CD4-positive, alpha-beta memory T cell (primary cell): ENCODE data around the gene KCNQ1. TPM values are rescaled to one million over a fixed set of nuclear protein-coding genes. Genes with fewer than 3 reads are reported as not detected.

ENCODE experiments used
- CTCF ChIA-PET: fragments of 350-600 bp; sonication (Branson Sonifier 250); formaldehyde crosslinking; loops from one replicate; lab custom pipeline; 2021; ENCODE audit warnings: inconsistent platforms; ENCODE audit not compliant: partially characterized antibody; lab: Charles Lee
- POLR2A ChIA-PET: fragments of 350-600 bp; sonication (Branson Sonifier 250); formaldehyde crosslinking; loops from one replicate; lab custom pipeline; 2021; ENCODE audit not compliant: partially characterized antibody; lab: Charles Lee
- DNase-seq, 5 donors: peaks; one replicate each; pipeline versions ENCODE4 v3.0.0 to v3.0.0-alpha.2; 2020 to 2022; ENCODE audit warnings: mixed read lengths in 1 of 5
- H3K27ac ChIP-seq: one replicate; pipeline ENCODE4 v1.7.0; 2013; ENCODE audit warnings: low read depth, low read length
- H3K27me3 ChIP-seq: 2 replicates; pipeline ENCODE4 v1.7.0; 2013; ENCODE audit warnings: mild to moderate bottlenecking, low read length, moderate library complexity; ENCODE audit not compliant: insufficient read depth
- H3K36me3 ChIP-seq: 2 replicates; pipeline ENCODE4 v1.7.0; 2013; ENCODE audit warnings: mild to moderate bottlenecking, low read length, moderate library complexity; ENCODE audit not compliant: insufficient read depth
- H3K4me1 ChIP-seq: 2 replicates; pipeline ENCODE4 v1.7.0; 2013; ENCODE audit warnings: mild to moderate bottlenecking, low read length, moderate library complexity; ENCODE audit not compliant: insufficient read depth
- H3K4me3 ChIP-seq, 2 donors: one replicate each; pipeline ENCODE4 v1.7.0; 2013; ENCODE audit warnings: low read length in 2 of 2, mild to moderate bottlenecking in 1 of 2
- H3K9me3 ChIP-seq, 2 donors: one replicate each; pipeline ENCODE4 v1.7.0; 2013; ENCODE audit warnings: low read length in 2 of 2, control low read depth in 1 of 2; ENCODE audit not compliant: control insufficient read depth in 1 of 2
- H3K27ac Mint-ChIP-seq, 7 donors: one replicate each; pipeline ENCODE4 v1.8.0; 2020 to 2021; ENCODE audit warnings: mixed read lengths in 7 of 7, mild to moderate bottlenecking in 6 of 7, inconsistent platforms in 3 of 7, moderate library complexity in 3 of 7
- H3K27me3 Mint-ChIP-seq, 2 donors: one replicate each; pipeline ENCODE4 v1.8.0; 2020 to 2021; ENCODE audit warnings: mixed read lengths in 2 of 2
- H3K36me3 Mint-ChIP-seq, 2 donors: one replicate each; pipeline ENCODE4 v1.8.0; 2020 to 2021; ENCODE audit warnings: mixed read lengths in 2 of 2, inconsistent platforms in 1 of 2, mild to moderate bottlenecking in 1 of 2
- H3K4me1 Mint-ChIP-seq, 4 donors: one replicate each; pipeline ENCODE4 v1.8.0; 2020 to 2021; ENCODE audit warnings: mixed read lengths in 4 of 4, mild to moderate bottlenecking in 1 of 4
- H3K4me3 Mint-ChIP-seq, 8 donors: one replicate each; pipeline ENCODE4 v1.8.0; 2020 to 2021; ENCODE audit warnings: mixed read lengths in 8 of 8, mild to moderate bottlenecking in 7 of 8, moderate library complexity in 6 of 8, inconsistent platforms in 3 of 8
- H3K9me3 Mint-ChIP-seq, 8 donors: one replicate each; pipeline ENCODE4 v1.8.0; 2020 to 2021; ENCODE audit warnings: mixed read lengths in 8 of 8, mild to moderate bottlenecking in 5 of 8, inconsistent platforms in 3 of 8, moderate library complexity in 1 of 8
- intact Hi-C: fragments of 100-400 bp; cut with micrococcal nuclease; formaldehyde crosslinking; loops from one replicate; pipeline ENCODE4 v1.15.1; 2023
- polyA plus RNA-seq, 2 donors: library from polyadenylated mRNA; unstranded; fragments of 300-500 nt; fragmentation: Illumina TruSeq; gene quantifications; one replicate each; pipeline ENCODE4 v1.2.3, GENCODE V29; 2021
- total RNA-seq, 2 experiments: library from RNA; stranded (reverse); gene quantifications; one replicate each; pipeline ENCODE4 v1.2.3, GENCODE V29; 2021

The KCNQ1 gene
- total and polyA plus RNA-seq, 4 experiments from 2014 or later = 5.4 to 21.7 (median 21.5) TPM

DNA sequence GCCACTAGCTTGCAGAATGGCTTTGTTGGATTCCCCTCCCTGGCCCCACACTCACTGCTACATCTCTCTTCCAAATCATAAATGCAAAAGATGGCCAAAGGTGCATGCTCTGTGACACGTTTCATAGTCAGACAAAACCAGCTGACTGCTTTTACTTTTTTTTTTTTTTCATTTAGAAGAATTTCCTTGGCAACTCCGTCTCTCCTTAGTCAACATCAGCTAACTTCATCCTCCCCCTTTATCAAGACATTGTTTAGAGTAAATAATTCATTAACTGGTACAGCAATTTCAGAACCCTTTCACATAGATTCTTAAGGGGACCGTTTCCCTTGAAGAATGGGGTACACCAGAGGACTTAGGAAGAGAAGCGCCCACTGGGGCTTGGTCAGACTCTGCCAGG lies 239.0 kb downstream of the KCNQ1 start:
- Mint-ChIP-seq H3K36me3 (no peaks in the 10 kb centered on the region), H3K4me1 (peaks cover 0 to 2% (median 0%) of the 10 kb centered on the region in 4 donors), H3K4me3 (no peak overlapping the region), H3K27ac (no peak overlapping the region), H3K27me3 (no peaks in the 10 kb centered on the region), H3K9me3 (no peaks in the 10 kb centered on the region)
- POLR2A ChIA-PET = no interaction called here
- Histone ChIP-seq H3K27me3 (no peaks in the 10 kb centered on the region), H3K4me1 (no peaks in the 10 kb centered on the region), H3K27ac (no peak overlapping the region), H3K9me3 (no peaks in the 10 kb centered on the region), H3K36me3 (peaks cover 4% of the 10 kb centered on the region), H3K4me3 (no peak overlapping the region)
- CTCF ChIA-PET = no interaction called here
- no peak for DNase-seq
- intact Hi-C loops = no loop called here

DNA sequence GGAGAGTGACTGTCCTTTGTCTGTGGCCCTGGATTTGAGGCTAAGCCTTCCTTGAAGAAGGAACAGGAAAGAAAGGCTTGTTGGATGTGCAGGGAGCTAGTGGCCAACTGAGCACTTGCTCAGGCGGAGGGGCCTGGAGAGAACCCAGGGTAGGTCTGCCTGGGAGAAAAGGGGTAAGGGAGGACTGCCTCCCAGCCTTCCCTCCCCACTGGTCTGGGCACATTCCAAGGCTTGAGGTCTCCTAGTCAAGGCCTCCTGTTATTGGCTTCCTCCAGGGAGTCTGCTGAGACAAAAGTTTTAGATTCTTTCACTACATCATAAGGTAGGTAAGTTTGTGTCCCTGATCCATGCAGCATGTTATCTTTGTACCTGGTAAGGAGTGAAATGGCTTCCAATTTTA lies 239.8 kb downstream of the KCNQ1 start:
- ChIA-PET CTCF (no interaction called here), POLR2A (no interaction called here)
- Histone ChIP-seq H3K9me3 (no peaks in the 10 kb centered on the region), H3K4me1 (no peaks in the 10 kb centered on the region), H3K36me3 (peaks cover 4% of the 10 kb centered on the region), H3K27me3 (no peaks in the 10 kb centered on the region), H3K4me3 (no peak overlapping the region), H3K27ac (no peak overlapping the region)
- intact Hi-C loops = no loop called here
- DNase-seq = no peak
- H3K4me3 Mint-ChIP-seq = no peak overlapping the region
- H3K9me3 Mint-ChIP-seq = no peaks in the 10 kb centered on the region
- H3K4me1 Mint-ChIP-seq = peaks cover 0 to 2% (median 0%) of the 10 kb centered on the region in 4 donors
- H3K27ac Mint-ChIP-seq = no peak overlapping the region
- no peaks in the 10 kb centered on the region for H3K36me3 Mint-ChIP-seq
- no peaks in the 10 kb centered on the region for H3K27me3 Mint-ChIP-seq

GRCh38 chr11:2685051-2685450 lies 240.2 kb downstream of the KCNQ1 start:
- no peak overlapping the region for H3K27ac Mint-ChIP-seq

GRCh38 chr11:2685566-2686359 lies 241.0 kb downstream of the KCNQ1 start:
- no peaks in the 10 kb centered on the region for H3K9me3 Mint-ChIP-seq
- H3K27ac ChIP-seq = no peak overlapping the region
- CTCF ChIA-PET = no interaction called here
- H3K4me3 ChIP-seq = no peak overlapping the region
- H3K27me3 Mint-ChIP-seq = no peaks in the 10 kb centered on the region
- peaks cover 0 to 3% of the 10 kb centered on the region in 2 donors for H3K36me3 Mint-ChIP-seq
- H3K4me3 Mint-ChIP-seq = no peak overlapping the region
- no peaks in the 10 kb centered on the region for H3K27me3 ChIP-seq
- intact Hi-C loops = no loop called here
- no peaks in the 10 kb centered on the region for H3K9me3 ChIP-seq
- DNase-seq = no peak
- H3K27ac Mint-ChIP-seq = no peak overlapping the region
- H3K4me1 Mint-ChIP-seq = peaks cover 0 to 5% (median under 1%) of the 10 kb centered on the region in 4 donors
- H3K4me1 ChIP-seq = no peaks in the 10 kb centered on the region
- peaks cover 4% of the 10 kb centered on the region for H3K36me3 ChIP-seq
- POLR2A ChIA-PET = no interaction called here

More at GRCh38 chr11:2685051-2685450, 240.2 kb downstream of the KCNQ1 start:
- Mint-ChIP-seq H3K9me3 (no peaks in the 10 kb centered on the region), H3K4me1 (peaks cover 0 to 2% (median under 1%) of the 10 kb centered on the region in 4 donors), H3K36me3 (peaks cover 0 to 2% of the 10 kb centered on the region in 2 donors), H3K4me3 (no peak overlapping the region), H3K27me3 (no peaks in the 10 kb centered on the region)
- ChIA-PET POLR2A (no interaction called here), CTCF (no interaction called here)
- Histone ChIP-seq H3K27me3 (no peaks in the 10 kb centered on the region), H3K36me3 (peaks cover 4% of the 10 kb centered on the region), H3K27ac (no peak overlapping the region), H3K4me3 (no peak overlapping the region), H3K4me1 (no peaks in the 10 kb centered on the region), H3K9me3 (no peaks in the 10 kb centered on the region)
- DNase-seq = no peak
- intact Hi-C loops = no loop called here

DNA sequence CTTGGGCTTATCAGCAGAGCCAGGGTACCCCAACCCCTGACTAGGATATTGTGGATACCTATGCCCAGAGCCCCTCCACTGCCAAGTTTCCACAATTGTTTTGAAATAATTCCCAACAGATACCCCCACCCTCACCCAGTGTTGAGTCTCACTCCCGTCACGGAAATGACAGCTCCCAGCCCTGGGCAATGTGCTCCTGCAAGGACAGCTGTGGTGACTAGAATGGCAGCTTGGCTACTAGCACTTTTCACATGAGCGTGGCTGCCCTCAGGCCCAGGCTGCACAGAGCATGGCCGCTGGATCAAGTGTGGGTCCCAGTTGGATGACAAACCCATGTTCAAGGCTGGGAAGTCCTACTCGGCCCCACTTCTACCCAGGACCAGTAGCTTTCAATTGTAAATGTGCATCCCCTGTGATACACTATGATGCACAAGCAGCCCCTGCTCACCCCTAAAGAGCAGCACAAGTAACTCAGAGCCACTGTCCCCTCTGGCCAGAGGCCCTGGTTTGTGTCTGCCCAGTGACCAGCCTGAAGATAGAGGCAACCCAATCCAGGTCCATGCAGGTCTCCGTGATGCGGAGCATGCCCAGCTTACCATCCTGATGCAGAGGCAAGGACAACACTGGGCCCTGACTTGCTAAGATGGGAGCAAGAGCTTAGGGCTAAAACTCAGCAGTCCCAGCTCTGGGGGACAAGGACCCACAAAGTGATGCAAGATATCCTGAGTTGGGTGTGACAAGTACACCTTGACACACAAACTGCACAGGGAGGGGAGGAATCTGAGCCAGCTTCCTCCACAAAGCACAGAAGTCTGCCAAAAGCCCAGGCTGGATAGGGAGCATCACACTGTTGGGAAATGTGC lies 241.8 kb downstream of the KCNQ1 start:
- Histone ChIP-seq H3K27ac (no peak overlapping the region), H3K4me1 (no peaks in the 10 kb centered on the region), H3K9me3 (no peaks in the 10 kb centered on the region), H3K4me3 (no peak overlapping the region), H3K27me3 (no peaks in the 10 kb centered on the region), H3K36me3 (peaks cover 4% of the 10 kb centered on the region)
- Mint-ChIP-seq H3K4me1 (peaks cover 0 to 5% (median under 1%) of the 10 kb centered on the region in 4 donors), H3K9me3 (no peaks in the 10 kb centered on the region), H3K27me3 (no peaks in the 10 kb centered on the region), H3K36me3 (peaks cover 0 to 3% of the 10 kb centered on the region in 2 donors), H3K27ac (no peak overlapping the region), H3K4me3 (no peak overlapping the region)
- POLR2A ChIA-PET = interaction anchor here (1.7 kb wide), 1 partner anchor 13 kb away, joined by 4 read pairs; the partner anchor contains the start of gene KCNQ1OT1
- intact Hi-C loops = no loop called here
- no peak for DNase-seq
- CTCF ChIA-PET = no interaction called here

GRCh38 chr11:2687223-2687530 lies 242.4 kb downstream of the KCNQ1 start:
- H3K27me3 Mint-ChIP-seq = no peaks in the 10 kb centered on the region
- Histone ChIP-seq H3K9me3 (no peaks in the 10 kb centered on the region), H3K4me3 (no peak overlapping the region), H3K36me3 (peaks cover 4% of the 10 kb centered on the region), H3K4me1 (no peaks in the 10 kb centered on the region), H3K27ac (no peak overlapping the region), H3K27me3 (no peaks in the 10 kb centered on the region)
- peaks cover 0 to 5% (median 2%) of the 10 kb centered on the region in 4 donors for H3K4me1 Mint-ChIP-seq
- intact Hi-C loops = no loop called here
- ChIA-PET POLR2A (interaction anchor here (1.7 kb wide), 1 partner anchor 13 kb away, joined by 4 read pairs; the partner anchor contains the start of gene KCNQ1OT1), CTCF (no interaction called here)
- H3K4me3 Mint-ChIP-seq = no peak overlapping the region
- H3K27ac Mint-ChIP-seq = no peak overlapping the region
- H3K36me3 Mint-ChIP-seq = peaks cover 0 to 3% of the 10 kb centered on the region in 2 donors
- no peaks in the 10 kb centered on the region for H3K9me3 Mint-ChIP-seq
- no peak for DNase-seq

- ChIA-PET POLR2A (interaction anchor here (1.7 kb wide), 1 partner anchor 12 kb away, joined by 4 read pairs; the partner anchor contains the start of gene KCNQ1OT1), CTCF (no interaction called here)
- H3K36me3 ChIP-seq = peaks cover 4% of the 10 kb centered on the region
- no peak overlapping the region for H3K4me3 ChIP-seq
- Mint-ChIP-seq H3K27me3 (no peaks in the 10 kb centered on the region), H3K4me1 (peaks cover 0 to 5% (median 2%) of the 10 kb centered on the region in 4 donors), H3K36me3 (peaks cover 0 to 3% of the 10 kb centered on the region in 2 donors), H3K27ac (no peak overlapping the region), H3K4me3 (no peak overlapping the region), H3K9me3 (no peaks in the 10 kb centered on the region)
- H3K27ac ChIP-seq = no peak overlapping the region
- H3K4me1 ChIP-seq = no peaks in the 10 kb centered on the region
- intact Hi-C loops = no loop called here
- H3K27me3 ChIP-seq = no peaks in the 10 kb centered on the region
- no peak for DNase-seq
- no peaks in the 10 kb centered on the region for H3K9me3 ChIP-seq
These were observed 243.0 kb downstream of the KCNQ1 start for GRCh38 chr11:2687782-2688191.
